DMS153 (cell line): ENCODE results near the gene NKX2-1.
"Not testable (repeated sequence)": the region's sequence is repeated elsewhere in the genome, so short reads cannot be mapped to it uniquely, and the experiment has no call there.

Experiments
- DNase-seq: peaks from one replicate; lab custom pipeline; 2025; lab: John Stamatoyannopoulos, UW

NKX2-1 gene

GRCh38 chr14:36505181-36505815 is 14.7 kb downstream of the NKX2-1 start:
- DNase-seq = no peak

- no peak for DNase-seq
Measured at GRCh38 chr14:36504771-36505175, 15.3 kb downstream of the NKX2-1 start.

- no peak for DNase-seq
Measured at GRCh38 chr14:36503771-36504741, 16.0 kb downstream of the NKX2-1 start.

- DNase-seq = peak; percentile 87
Measured at GRCh38 chr14:36502558-36503508, 17.2 kb downstream of the NKX2-1 start.

GRCh38 chr14:36498938-36499337 is 21.1 kb downstream of the NKX2-1 start:
- DNase-seq = no peak

- no peak for DNase-seq
Measured at GRCh38 chr14:36496346-36496745, 23.7 kb downstream of the NKX2-1 start.

GRCh38 chr14:36495666-36496065 is 24.4 kb downstream of the NKX2-1 start:
- DNase-seq = no peak

- DNase-seq = peak; percentile 29
Measured at GRCh38 chr14:36493761-36494160, 26.3 kb downstream of the NKX2-1 start.

- DNase-seq = no peak
Measured at GRCh38 chr14:36485773-36486172, 34.3 kb downstream of the NKX2-1 start.

- no peak for DNase-seq
Measured at GRCh38 chr14:36479344-36479743, 40.7 kb downstream of the NKX2-1 start.

GRCh38 chr14:36478782-36479181 is 41.2 kb downstream of the NKX2-1 start:
- DNase-seq = no peak

GRCh38 chr14:36477266-36477665 is 42.8 kb downstream of the NKX2-1 start:
- no peak for DNase-seq

- not testable (repeated sequence) for DNase-seq
Measured at GRCh38 chr14:36476061-36476460, 44.0 kb downstream of the NKX2-1 start.

GRCh38 chr14:36474593-36474992 is 45.4 kb downstream of the NKX2-1 start:
- DNase-seq = no peak

GRCh38 chr14:36471431-36471830 is 48.6 kb downstream of the NKX2-1 start:
- no peak for DNase-seq

- no peak for DNase-seq
Measured at GRCh38 chr14:36467332-36467731, 52.7 kb downstream of the NKX2-1 start.
